Neutrophil (primary cell): Measurements from ENCODE around the gene FBXW11.

ENCODE experiments used
- H3K27ac ChIP-seq: fragments of 200-600 bp; sonication (generic); 2 replicates; pipeline ENCODE4 v1.5.1; 2016; ENCODE audit warnings: mild to moderate bottlenecking, moderate library complexity
- H3K27me3 ChIP-seq: fragments of 200-600 bp; sonication (generic); 2 replicates; pipeline ENCODE4 v1.6.0; 2016; ENCODE audit warnings: mild to moderate bottlenecking
- H3K36me3 ChIP-seq: fragments of 200-600 bp; sonication (generic); 2 replicates; pipeline ENCODE4 v1.5.1; 2017
- H3K4me1 ChIP-seq, 2 experiments: fragments of 200-600 bp in 1 of 2; sonication (generic) in 1 of 2; 1 replicate in 1 of 2; 2 replicates in 1 of 2; pipeline versions ENCODE4 v1.5.1 to v1.6.1; 2013 to 2016; ENCODE audit warnings: low read depth in 1 of 2, low read length in 1 of 2, mild to moderate bottlenecking in 1 of 2, moderate library complexity in 1 of 2; ENCODE audit not compliant: control insufficient read depth in 1 of 2, insufficient read depth in 1 of 2
- H3K4me3 ChIP-seq, 2 experiments: fragments of 200-600 bp in 1 of 2; sonication (generic) in 1 of 2; 1 replicate in 1 of 2; 2 replicates in 1 of 2; pipeline ENCODE4 v1.5.1; 2013 to 2016; ENCODE audit warnings: low read depth in 1 of 2, low read length in 1 of 2, mild to moderate bottlenecking in 1 of 2, moderate library complexity in 1 of 2
- H3K9me3 ChIP-seq: fragments of 200-600 bp; sonication (generic); 2 replicates; pipeline ENCODE4 v1.5.1; 2016
- TF ChIP-seq, protein P1 (sequence below): fragments of 200-600 bp; sonication (generic); IDR thresholded peaks from 2 replicates; pipeline ENCODE4 v1.5.1; 2016; ENCODE audit warnings: antibody characterized with exemption

The FBXW11 gene

GRCh38 chr5:171846323-171846722 lies 160.1 kb downstream of the FBXW11 start:
- H3K27me3 ChIP-seq: no peaks in the 10 kb centered on the region
- TF ChIP-seq, protein P1, sequence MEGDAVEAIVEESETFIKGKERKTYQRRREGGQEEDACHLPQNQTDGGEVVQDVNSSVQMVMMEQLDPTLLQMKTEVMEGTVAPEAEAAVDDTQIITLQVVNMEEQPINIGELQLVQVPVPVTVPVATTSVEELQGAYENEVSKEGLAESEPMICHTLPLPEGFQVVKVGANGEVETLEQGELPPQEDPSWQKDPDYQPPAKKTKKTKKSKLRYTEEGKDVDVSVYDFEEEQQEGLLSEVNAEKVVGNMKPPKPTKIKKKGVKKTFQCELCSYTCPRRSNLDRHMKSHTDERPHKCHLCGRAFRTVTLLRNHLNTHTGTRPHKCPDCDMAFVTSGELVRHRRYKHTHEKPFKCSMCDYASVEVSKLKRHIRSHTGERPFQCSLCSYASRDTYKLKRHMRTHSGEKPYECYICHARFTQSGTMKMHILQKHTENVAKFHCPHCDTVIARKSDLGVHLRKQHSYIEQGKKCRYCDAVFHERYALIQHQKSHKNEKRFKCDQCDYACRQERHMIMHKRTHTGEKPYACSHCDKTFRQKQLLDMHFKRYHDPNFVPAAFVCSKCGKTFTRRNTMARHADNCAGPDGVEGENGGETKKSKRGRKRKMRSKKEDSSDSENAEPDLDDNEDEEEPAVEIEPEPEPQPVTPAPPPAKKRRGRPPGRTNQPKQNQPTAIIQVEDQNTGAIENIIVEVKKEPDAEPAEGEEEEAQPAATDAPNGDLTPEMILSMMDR: no peak
- H3K27ac ChIP-seq: no peak overlapping the region
- H3K9me3 ChIP-seq: no peaks in the 10 kb centered on the region
- H3K4me1 ChIP-seq: peaks cover 6 to 35% of the 10 kb centered on the region in 2 experiments
- H3K4me3 ChIP-seq: no peak overlapping the region
- no peaks in the 10 kb centered on the region for H3K36me3 ChIP-seq

DNA sequence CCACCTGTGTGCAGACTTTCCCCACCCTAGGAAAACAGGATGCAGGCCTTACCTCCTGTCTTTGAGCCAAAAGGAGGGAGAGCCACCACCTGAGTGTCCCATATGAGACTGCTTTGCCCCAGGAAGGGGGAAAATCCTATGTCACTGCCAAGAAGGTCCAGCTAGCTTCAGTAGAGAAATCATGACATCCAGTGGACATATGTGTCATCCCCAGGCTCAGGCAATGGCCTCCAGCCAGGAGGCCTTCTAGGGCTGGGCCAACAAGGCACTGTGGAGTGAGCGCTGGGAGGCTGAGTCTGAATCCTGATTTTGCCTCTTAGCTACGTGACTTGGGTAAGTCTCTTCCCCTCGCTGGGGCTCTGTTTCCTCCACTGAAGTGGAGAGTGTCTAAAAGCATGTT lies 160.6 kb downstream of the FBXW11 start:
- no peak overlapping the region for H3K4me3 ChIP-seq
- no peaks in the 10 kb centered on the region for H3K9me3 ChIP-seq
- no peaks in the 10 kb centered on the region for H3K27me3 ChIP-seq
- H3K4me1 ChIP-seq: peaks cover 7 to 35% of the 10 kb centered on the region in 2 experiments
- H3K27ac ChIP-seq: no peak overlapping the region
- no peaks in the 10 kb centered on the region for H3K36me3 ChIP-seq
- TF ChIP-seq, protein P1: no peak

- H3K36me3 ChIP-seq: no peaks in the 10 kb centered on the region
- H3K9me3 ChIP-seq: no peaks in the 10 kb centered on the region
- peaks cover 13 to 35% of the 10 kb centered on the region in 2 experiments for H3K4me1 ChIP-seq
- H3K4me3 ChIP-seq: no peak overlapping the region
- no peak overlapping the region for H3K27ac ChIP-seq
- no peaks in the 10 kb centered on the region for H3K27me3 ChIP-seq
- TF ChIP-seq, protein P1: no peak
These were observed 161.3 kb downstream of the FBXW11 start for GRCh38 chr5:171845040-171845630.

DNA sequence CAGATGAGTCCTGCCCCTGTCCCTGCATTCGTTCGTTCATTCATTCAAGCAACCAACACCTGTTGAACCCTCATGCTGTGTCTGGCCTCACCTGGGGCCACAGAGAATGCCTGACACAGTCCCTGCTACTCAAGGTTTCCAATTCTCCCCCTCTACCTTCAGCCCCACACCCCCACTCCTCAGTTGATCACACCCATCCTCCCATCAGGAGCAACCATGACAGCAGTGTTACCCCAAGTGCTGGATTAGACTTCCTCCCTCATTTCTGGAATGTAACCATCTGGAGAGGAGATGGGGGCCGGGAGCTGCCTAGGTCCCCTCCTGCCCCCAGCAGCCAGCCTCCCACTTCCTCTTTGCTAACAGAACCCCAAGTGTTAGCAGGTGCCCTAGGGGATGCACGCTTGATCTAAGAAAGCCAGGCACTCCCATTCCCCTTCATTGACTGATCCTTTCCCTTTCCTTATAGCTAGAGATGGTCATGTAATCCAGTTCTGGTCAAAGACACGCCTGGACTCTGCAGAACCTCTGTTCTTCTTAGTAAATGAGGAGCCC lies 163.6 kb downstream of the FBXW11 start:
- Histone ChIP-seq H3K4me3 (no peak overlapping the region), H3K27me3 (no peaks in the 10 kb centered on the region), H3K27ac (no peak overlapping the region), H3K36me3 (no peaks in the 10 kb centered on the region), H3K4me1 (peaks cover 26 to 28% of the 10 kb centered on the region in 2 experiments), H3K9me3 (no peaks in the 10 kb centered on the region)
- TF ChIP-seq, protein P1: no peak

- no peak overlapping the region for H3K4me3 ChIP-seq
- TF ChIP-seq, protein P1: no peak
- no peaks in the 10 kb centered on the region for H3K36me3 ChIP-seq
- peaks cover 26 to 28% of the 10 kb centered on the region in 2 experiments for H3K4me1 ChIP-seq
- H3K27ac ChIP-seq: peak overlapping the region; percentile 88
- no peaks in the 10 kb centered on the region for H3K9me3 ChIP-seq
- no peaks in the 10 kb centered on the region for H3K27me3 ChIP-seq
These were observed 164.3 kb downstream of the FBXW11 start for GRCh38 chr5:171841984-171842776.
